Right kidney (tissue), 1 donor: ENCODE measurements around the gene SORBS1.
A peak's percentile ranks its signal among the peaks of the same experiment; 100 is the strongest.

Source experiments
- DNase-seq: peaks from one replicate; pipeline ENCODE4 v3.0.0-alpha.2; 2016

Gene SORBS1

GRCh38 chr10:95343573-95343972 is 217.6 kb downstream of the SORBS1 start:
- DNase-seq, result no peak

GRCh38 chr10:95341716-95342130 is 219.4 kb downstream of the SORBS1 start:
- no peak for DNase-seq

- no peak for DNase-seq
Measured at GRCh38 chr10:95339863-95340262, 221.3 kb downstream of the SORBS1 start.

DNA sequence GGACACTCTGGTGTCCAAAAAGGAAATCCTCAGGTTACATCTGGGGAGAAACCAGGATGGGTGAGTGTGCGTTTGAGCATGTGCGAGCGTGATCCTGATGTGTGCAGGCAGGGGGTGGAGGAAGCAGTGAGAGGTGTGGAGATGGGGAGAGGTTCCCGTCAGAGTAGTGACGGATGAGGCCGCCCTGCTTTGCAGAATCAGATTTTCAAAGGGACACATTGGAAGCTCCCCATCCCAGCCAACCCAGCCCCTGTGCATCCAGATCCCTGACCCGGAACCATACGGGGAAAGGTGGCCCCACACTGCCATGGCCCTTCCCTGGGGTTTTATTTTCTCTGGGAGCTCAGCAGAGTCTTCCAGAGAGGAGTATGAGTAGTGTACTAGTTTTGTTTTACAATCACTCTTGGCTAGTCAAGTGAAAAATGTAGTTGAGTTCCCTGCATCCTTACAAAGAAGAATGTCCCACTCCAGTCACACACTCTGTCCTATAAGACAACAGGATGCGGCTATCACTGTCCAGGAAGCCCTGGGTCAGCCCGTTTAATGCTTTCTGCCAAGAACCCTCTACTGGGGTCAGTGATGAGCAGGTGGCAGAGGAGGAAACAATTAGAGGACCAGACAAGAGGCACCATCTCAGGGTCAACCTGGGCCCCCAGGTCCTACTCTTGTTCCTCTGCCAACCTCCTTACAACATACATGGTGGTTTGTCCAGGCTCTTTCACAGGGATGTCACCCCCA is 223.6 kb downstream of the SORBS1 start:
- DNase-seq, result no peak

GRCh38 chr10:95336702-95337101 is 224.5 kb downstream of the SORBS1 start:
- no peak for DNase-seq

DNA sequence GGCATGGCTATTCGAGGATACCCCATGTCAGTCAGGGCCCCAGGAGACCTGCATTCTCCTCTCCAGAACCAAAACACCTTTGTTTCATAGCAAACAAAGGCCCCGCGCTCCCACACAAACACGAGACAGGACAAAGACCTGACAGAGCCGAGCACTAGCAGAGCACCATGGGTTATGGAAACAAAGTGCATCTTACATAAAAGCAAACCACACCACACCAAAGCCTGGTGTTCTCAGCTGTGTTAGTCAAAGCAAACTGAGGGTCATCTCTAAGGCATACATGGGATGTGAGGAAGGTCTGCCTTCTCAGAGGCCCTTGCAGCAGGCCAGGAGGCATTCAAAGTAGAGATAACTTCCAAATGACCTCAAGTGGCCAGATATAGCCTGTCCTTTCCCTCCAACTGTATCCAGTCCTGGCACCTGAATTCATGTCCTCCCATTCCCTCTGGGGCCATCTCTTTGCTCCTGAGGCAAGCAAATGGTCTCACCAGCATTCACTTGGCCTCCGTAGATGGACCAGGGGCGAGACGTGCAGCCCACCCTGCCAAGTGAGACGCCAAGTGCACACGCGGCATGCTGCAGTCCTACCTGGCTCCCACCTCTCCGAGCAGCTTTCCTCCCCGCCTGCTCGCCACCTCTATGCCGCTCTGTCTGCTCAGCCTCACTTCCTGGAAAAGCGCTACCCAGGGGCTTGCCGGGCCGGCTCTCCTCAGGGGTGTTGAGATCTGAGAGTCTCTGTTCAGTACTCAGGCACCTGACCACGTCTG is 225.1 kb downstream of the SORBS1 start:
- no peak for DNase-seq

GRCh38 chr10:95334805-95335144 is 226.4 kb downstream of the SORBS1 start:
- no peak for DNase-seq

DNA sequence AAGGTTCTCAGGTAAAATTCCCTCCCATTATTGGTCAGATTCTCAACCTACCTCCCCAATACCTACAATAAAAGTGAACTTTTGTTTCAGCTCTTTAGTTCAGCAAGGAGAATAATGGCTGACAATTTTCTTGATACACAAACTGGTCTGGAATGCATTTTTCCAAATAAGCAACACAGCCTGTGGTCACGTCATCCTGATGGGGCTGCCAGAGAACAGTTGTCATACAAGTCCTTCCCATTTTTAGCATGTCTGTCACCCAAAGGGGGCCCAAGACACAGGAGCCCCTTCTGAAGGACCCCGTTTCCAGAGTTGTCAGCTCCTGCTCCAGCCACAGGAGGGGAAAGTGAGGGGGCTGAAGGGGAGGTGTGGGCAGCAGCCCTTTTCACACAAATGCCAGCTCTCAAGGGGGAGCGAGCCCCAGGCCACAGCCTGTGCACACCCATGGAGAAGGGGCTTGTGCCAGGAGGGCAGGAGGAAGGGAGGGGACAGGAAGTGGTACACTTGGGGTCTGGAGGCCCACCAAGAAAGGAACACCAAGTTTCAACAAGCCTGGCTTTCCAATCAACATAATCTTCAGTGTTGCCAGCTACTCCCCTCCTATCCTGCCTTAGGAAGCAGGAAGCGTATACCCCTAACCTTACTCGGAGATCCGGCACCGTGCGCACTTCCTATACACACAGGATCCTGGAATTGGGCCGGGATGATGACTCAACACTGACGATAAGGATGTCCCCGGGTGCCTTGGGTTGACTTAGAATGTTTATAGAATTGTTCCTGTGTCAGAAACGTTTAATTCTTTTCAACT is 227.0 kb downstream of the SORBS1 start:
- no peak for DNase-seq

DNA sequence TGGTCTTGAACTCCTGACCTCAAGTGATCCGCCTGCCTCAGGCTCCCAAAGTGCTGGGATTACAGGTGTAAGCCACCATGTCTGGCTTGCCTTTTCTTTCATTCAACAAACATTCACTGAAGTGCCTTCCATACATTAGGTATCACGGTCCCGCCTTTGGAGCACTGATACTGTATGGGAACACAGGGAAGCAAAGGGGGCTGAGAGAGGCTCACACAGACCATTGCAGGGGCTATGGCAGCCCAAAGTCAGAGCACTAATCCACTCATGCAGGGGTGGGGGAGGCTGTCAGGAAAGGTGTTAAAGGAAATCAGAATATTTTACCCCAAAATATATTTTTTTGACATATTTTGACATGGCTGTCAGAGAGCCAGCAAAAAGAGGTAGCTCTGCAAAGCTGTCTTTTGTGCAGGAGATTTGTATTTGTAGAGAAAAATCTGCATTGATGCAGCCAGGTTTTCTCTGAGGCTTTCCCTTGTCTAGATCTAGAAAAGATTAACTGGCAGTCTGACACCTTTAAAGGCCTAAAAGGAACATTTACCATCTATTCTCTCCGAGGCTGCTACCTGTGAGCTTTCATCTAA is 228.4 kb downstream of the SORBS1 start:
- DNase-seq, result no peak

GRCh38 chr10:95331596-95332130 is 229.5 kb downstream of the SORBS1 start:
- DNase-seq, result no peak

- DNase-seq, result no peak
Measured at GRCh38 chr10:95330966-95331453, 230.2 kb downstream of the SORBS1 start.

DNA sequence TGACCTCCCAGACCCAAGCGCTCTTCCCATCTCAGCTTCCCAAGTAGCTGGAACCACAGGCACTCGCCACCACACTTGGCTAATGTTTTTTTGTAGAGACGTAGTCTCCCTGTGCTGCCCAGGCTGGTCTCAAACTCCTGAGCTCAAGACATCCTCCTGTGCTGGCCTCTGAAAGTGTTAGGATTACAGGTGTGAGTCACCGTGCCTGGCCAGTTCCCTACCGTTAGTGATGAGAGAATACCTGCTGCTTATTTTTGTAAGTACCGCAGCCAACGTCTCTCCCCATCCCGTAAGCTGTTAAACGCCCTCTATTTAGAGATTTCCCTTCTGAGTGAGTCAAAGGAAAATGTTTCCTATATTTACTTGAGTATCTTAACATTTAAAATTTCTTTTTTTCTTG is 231.9 kb downstream of the SORBS1 start:
- DNase-seq, result no peak

GRCh38 chr10:95328013-95328412 is 233.2 kb downstream of the SORBS1 start:
- no peak for DNase-seq

DNA sequence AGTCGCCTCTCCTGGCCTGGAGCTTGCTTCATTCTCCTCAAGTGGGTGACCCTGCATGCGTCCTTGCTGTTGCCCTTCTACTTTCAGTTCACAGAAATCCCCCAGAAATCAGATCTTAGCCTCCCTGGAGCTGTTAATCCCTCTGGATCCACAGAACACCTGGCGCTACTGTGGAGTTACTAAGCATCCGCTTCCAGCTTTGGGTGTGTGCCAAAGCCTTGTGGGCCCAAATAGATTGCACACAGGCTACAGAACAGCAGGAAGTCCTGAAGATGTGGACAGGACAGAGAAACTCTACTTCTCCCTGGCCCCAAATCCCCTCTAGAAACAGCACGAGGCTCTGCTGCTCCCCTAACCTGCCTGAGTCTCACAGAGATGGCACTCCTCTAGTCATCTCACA is 233.8 kb downstream of the SORBS1 start:
- DNase-seq, result no peak

- DNase-seq, result no peak
Measured at GRCh38 chr10:95326396-95326795, 234.8 kb downstream of the SORBS1 start.

DNA sequence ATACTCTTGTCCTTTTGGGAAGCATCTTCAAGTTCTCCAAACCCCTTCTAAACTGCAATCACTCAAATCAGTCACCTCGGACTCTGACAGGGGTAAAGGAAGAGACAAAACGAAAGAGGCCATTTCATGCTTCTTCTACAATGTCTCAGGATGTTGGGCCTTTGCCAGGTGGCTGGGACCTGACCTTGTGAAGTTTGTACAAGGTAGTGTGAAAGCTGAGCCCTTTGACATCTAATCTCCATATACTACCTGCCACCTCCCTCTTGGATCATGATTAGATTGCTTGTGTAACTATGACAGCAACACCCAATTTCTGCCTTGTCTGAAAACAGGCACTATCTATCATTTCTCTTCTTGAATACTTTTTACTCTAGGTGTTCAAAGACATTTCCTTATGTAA is 235.3 kb downstream of the SORBS1 start:
- DNase-seq, result no peak

- no peak for DNase-seq
Measured at GRCh38 chr10:95324436-95325268, 236.5 kb downstream of the SORBS1 start.

- DNase-seq, result no peak
Measured at GRCh38 chr10:95321554-95322301, 239.4 kb downstream of the SORBS1 start.

GRCh38 chr10:95319239-95319638 is 241.9 kb downstream of the SORBS1 start:
- peak; percentile 21 for DNase-seq

- DNase-seq, result no peak
Measured at GRCh38 chr10:95315509-95315908, 245.7 kb downstream of the SORBS1 start.
